NCI-H2081 treated with DMSO at 0.1 percent for 48 hours (cell line): ENCODE measurements around the gene TLE2.

Experiments used
- DNase-seq: peaks from one replicate; lab custom pipeline; 2025; lab: John Stamatoyannopoulos, UW

TLE2 gene

DNA sequence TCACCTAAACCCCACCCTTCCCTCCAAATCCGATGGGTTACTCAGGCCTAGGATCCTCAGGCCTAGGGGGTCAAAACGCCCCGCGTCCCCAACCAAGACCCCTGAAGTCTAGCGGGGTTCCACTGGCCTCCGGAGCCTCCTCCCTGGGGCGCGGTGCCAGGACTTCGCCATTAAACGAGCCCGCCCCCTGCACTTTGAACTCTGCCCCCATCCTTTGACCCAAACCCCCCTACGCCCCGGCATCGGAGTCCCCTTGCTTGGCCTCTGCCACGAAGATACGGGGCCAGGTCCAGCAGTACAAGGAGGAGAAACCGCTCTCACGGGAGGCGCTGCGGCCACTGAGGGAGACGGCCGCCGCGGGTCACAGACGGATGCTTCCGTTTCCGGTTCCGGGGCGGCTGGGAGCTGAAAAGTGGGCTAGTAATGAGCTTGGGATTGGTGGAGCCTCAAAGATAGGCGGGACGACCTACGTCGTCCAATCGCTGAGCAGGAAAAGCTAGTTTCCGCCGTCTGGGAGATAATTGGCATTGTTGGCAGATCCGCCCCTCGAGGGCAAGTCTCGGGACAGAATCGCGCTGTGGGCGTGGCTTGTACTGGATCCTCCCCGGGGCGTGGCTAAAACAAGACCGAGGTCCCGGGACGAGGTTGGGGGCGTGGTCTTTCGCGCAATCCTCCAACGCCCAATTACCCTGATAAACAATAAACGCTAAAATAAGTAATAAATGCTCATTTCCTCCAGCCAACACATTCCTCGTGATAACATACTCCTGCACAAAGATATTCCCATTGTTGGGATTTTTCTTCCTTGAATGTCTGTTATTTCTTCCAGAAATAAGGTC lies 78.6 kb downstream of the TLE2 start:
- peak; percentile 97 for DNase-seq

GRCh38 chr19:2949939-2950285 lies 79.2 kb downstream of the TLE2 start:
- DNase-seq: no peak
